ENCODE results near the gene MPPE1.
"Not testable (repeated sequence)": the region's sequence is repeated elsewhere in the genome, so short reads cannot be mapped to it uniquely, and the experiment has no call there.

Gene MPPE1

DNA sequence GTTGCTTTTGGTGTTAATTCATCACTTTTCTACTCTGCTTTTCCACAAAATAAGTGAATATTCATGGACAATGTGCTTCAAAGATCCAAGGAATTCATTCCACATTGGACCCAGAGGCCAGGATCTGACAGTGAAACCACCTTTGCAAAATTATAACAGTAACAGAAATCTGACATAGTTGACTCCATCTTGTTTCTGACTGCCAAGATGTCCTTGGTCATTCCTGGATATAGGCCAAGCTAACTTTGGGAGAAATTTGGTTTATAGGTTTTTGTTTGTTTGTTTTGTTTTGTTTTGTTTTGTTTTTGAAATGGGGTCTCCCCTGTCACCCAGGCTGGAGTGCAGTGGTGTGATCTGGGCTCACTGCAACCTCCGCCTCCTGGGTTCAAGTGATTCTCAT lies 10.3 kb downstream of the MPPE1 start:
- Histone ChIP-seq H3K9me3 (ENCODE audit: control insufficient read depth, insufficient read depth, low read depth, low read length) (no peaks in the 10 kb centered on the region), H3K27ac (ENCODE audit: low read depth, low read length) (no peak overlapping the region), H3K9ac (ENCODE audit: low read length) (no peak overlapping the region), H3K27me3 (ENCODE audit: control insufficient read depth, insufficient read depth, low read length) (no peaks in the 10 kb centered on the region), H3K4me1 (ENCODE audit: control insufficient read depth, insufficient read depth, low read length) (peaks cover 9% of the 10 kb centered on the region), H3K36me3 (ENCODE audit: control insufficient read depth, insufficient read depth, low read length) (peaks cover 5% of the 10 kb centered on the region), H3K4me3 (ENCODE audit: low read depth, low read length) (no peak overlapping the region)

DNA sequence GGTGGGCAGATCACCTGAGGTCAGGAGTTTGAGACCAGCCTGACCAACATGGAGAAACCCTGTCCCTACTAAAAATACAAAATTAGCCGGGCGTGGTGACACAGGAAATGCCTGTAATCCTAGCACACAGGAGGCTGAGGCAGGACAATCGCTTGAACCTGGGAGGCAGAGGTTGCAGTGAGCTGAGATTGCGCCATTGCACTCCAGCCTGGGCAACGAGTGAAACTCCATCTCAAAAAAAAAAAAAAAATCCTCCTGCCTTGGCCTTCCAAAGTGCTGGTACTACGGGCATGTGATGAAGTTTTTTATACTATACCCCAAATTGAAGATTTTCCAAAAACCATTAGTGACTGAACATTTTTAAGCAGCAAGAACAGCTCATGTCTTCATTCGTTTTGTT lies 15.7 kb downstream of the MPPE1 start:
- not testable (repeated sequence) for H3K27me3 ChIP-seq (ENCODE audit: control insufficient read depth, insufficient read depth, low read length); H3K4me3 ChIP-seq (ENCODE audit: low read depth, low read length); H3K9me3 ChIP-seq (ENCODE audit: control insufficient read depth, insufficient read depth, low read depth, low read length); H3K9ac ChIP-seq (ENCODE audit: low read length); H3K4me1 ChIP-seq (ENCODE audit: control insufficient read depth, insufficient read depth, low read length); H3K27ac ChIP-seq (ENCODE audit: low read depth, low read length)
- peaks cover 30% of the 10 kb centered on the region for H3K36me3 ChIP-seq (ENCODE audit: control insufficient read depth, insufficient read depth, low read length)

DNA sequence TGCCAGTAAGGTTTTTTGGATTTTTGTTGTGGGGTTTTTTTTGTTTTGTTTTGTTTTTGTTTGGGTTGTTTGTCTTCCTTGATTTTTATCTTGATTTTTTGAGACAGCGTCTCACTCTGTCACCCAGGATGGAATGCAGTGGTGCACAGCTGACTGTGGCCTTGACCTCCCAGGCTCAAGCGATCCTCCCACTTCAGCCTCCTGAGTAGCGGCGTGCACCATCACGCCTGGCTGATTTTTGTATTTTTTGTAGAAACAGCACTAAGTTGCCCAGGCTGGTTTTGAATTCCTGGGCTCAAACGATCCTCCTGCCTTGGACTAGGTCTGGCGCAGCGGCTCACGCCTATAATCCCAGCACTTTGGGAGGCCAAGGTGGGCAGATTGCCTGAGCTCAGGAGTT lies 16.4 kb downstream of the MPPE1 start:
- H3K27ac ChIP-seq (ENCODE audit: low read depth, low read length) = no peak overlapping the region
- no peaks in the 10 kb centered on the region for H3K27me3 ChIP-seq (ENCODE audit: control insufficient read depth, insufficient read depth, low read length)
- no peak overlapping the region for H3K9ac ChIP-seq (ENCODE audit: low read length)
- peaks cover 29% of the 10 kb centered on the region for H3K36me3 ChIP-seq (ENCODE audit: control insufficient read depth, insufficient read depth, low read length)
- H3K9me3 ChIP-seq (ENCODE audit: control insufficient read depth, insufficient read depth, low read depth, low read length) = no peaks in the 10 kb centered on the region
- H3K4me1 ChIP-seq (ENCODE audit: control insufficient read depth, insufficient read depth, low read length) = no peaks in the 10 kb centered on the region
- H3K4me3 ChIP-seq (ENCODE audit: low read depth, low read length) = no peak overlapping the region

DNA sequence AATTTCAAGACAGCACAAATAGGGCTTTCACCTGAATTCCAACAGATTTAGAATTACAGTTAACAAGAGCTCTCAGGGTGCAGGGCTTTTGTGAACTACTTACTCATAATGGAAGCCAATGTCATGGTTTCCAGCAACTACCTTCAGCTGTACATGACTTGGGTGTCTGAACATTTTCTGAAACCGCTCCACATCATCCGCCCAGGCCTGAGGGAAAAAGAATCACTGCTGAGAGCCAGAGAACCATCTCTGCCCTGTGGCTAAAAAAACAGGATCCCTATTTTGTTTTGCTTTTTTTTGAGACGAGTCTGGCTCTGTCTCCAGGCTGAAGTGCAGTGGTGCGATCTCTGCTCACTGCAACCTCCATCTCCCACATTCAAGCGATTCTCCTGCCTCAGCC lies 18.8 kb downstream of the MPPE1 start:
- Histone ChIP-seq H3K27me3 (ENCODE audit: control insufficient read depth, insufficient read depth, low read length) (no peaks in the 10 kb centered on the region), H3K4me1 (ENCODE audit: control insufficient read depth, insufficient read depth, low read length) (no peaks in the 10 kb centered on the region), H3K9me3 (ENCODE audit: control insufficient read depth, insufficient read depth, low read depth, low read length) (no peaks in the 10 kb centered on the region), H3K27ac (ENCODE audit: low read depth, low read length) (no peak overlapping the region), H3K9ac (ENCODE audit: low read length) (no peak overlapping the region), H3K36me3 (ENCODE audit: control insufficient read depth, insufficient read depth, low read length) (peaks cover 44% of the 10 kb centered on the region), H3K4me3 (ENCODE audit: low read depth, low read length) (no peak overlapping the region)

DNA sequence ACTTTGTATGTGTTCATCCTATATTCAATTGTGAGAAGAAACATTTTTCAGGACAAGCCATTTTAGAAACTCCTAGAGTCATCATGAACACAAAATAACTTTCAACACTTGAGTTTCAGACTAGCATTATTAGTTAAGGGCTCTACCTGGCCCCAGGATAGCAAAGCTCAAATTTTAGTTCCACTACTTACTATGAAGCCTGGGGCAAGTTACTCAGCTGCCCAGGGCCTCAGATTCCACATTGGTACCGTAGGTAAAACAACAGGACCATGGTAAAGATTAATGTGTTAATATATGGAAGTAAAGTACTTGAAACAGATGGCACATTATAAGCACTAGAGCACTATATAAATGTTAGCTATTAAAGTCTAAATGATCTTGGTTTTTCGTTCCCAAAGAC lies 19.4 kb downstream of the MPPE1 start:
- Histone ChIP-seq H3K4me1 (ENCODE audit: control insufficient read depth, insufficient read depth, low read length) (no peaks in the 10 kb centered on the region), H3K36me3 (ENCODE audit: control insufficient read depth, insufficient read depth, low read length) (peaks cover 48% of the 10 kb centered on the region), H3K9ac (ENCODE audit: low read length) (no peak overlapping the region), H3K27ac (ENCODE audit: low read depth, low read length) (no peak overlapping the region), H3K27me3 (ENCODE audit: control insufficient read depth, insufficient read depth, low read length) (no peaks in the 10 kb centered on the region), H3K9me3 (ENCODE audit: control insufficient read depth, insufficient read depth, low read depth, low read length) (no peaks in the 10 kb centered on the region), H3K4me3 (ENCODE audit: low read depth, low read length) (no peak overlapping the region)

DNA sequence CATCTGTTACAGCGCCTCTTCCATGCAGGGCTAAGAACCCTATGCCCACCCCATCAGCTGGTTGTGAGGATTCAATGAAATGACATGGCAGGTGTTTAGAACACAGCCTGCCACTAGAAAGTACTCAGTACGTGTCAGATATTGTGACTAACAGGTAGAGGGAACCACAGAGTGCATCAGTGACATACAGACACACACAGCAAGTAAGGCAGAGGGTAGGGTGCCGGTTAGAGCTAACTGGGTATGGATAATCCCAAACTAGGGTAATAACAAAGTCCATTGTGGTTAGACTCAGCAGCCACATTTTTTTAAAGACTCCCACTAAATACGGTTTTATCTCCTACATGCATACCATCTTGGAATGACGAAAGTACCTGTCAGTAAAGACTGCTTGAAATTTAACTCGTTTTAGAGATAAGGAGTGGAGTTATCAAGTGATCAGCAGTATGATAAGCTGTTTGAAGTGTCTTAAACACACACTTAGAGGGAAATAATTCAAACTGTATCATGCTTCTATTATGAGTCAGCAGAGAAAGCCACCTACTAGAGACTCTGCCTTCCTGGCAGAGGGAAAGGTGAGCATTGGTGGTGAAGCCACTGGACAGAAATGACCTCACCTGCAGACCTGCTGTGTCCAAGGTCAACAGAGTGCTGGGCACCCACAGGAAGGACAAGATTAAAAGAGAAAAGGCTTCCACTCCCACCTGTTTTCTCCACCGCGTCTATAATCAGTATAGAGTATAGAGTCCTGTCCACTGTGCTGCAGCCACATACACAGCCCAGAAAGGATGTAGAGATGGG lies 20.6 kb downstream of the MPPE1 start:
- H3K9ac ChIP-seq (ENCODE audit: low read length) = no peak overlapping the region
- H3K27ac ChIP-seq (ENCODE audit: low read depth, low read length) = no peak overlapping the region
- H3K9me3 ChIP-seq (ENCODE audit: control insufficient read depth, insufficient read depth, low read depth, low read length) = no peaks in the 10 kb centered on the region
- H3K4me1 ChIP-seq (ENCODE audit: control insufficient read depth, insufficient read depth, low read length) = no peaks in the 10 kb centered on the region
- H3K36me3 ChIP-seq (ENCODE audit: control insufficient read depth, insufficient read depth, low read length) = peaks cover 51% of the 10 kb centered on the region
- H3K4me3 ChIP-seq (ENCODE audit: low read depth, low read length) = no peak overlapping the region
- no peaks in the 10 kb centered on the region for H3K27me3 ChIP-seq (ENCODE audit: control insufficient read depth, insufficient read depth, low read length)

DNA sequence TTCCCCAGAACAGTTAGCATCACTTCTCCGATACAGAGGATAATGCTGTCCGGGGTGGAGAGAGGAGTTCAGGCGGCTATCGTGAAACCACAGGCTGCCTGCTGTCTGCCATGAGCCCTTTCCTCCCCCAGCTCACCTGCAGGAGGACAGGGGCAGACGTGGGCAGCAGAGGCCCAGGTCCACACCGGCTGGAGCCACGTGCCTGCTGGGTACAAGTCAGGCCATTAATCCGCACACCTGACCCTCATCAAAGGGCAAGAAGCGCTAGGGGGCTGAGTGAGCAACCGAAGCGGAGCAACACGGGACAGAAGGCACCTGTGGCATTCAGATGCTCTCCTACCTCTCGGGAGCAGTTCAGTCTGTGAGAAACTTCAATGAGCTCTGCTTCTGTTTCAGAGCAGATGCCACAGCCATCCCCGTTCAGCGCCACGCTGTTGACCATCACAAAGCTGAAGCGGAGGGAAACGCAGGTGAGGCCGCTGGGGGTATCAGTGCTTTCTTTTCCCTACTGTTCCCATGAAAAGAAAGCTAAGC lies 21.5 kb downstream of the MPPE1 start:
- Histone ChIP-seq H3K27me3 (ENCODE audit: control insufficient read depth, insufficient read depth, low read length) (no peaks in the 10 kb centered on the region), H3K4me1 (ENCODE audit: control insufficient read depth, insufficient read depth, low read length) (no peaks in the 10 kb centered on the region), H3K9ac (ENCODE audit: low read length) (no peak overlapping the region), H3K9me3 (ENCODE audit: control insufficient read depth, insufficient read depth, low read depth, low read length) (no peaks in the 10 kb centered on the region), H3K4me3 (ENCODE audit: low read depth, low read length) (no peak overlapping the region), H3K36me3 (ENCODE audit: control insufficient read depth, insufficient read depth, low read length) (peaks cover 55% of the 10 kb centered on the region), H3K27ac (ENCODE audit: low read depth, low read length) (no peak overlapping the region)

DNA sequence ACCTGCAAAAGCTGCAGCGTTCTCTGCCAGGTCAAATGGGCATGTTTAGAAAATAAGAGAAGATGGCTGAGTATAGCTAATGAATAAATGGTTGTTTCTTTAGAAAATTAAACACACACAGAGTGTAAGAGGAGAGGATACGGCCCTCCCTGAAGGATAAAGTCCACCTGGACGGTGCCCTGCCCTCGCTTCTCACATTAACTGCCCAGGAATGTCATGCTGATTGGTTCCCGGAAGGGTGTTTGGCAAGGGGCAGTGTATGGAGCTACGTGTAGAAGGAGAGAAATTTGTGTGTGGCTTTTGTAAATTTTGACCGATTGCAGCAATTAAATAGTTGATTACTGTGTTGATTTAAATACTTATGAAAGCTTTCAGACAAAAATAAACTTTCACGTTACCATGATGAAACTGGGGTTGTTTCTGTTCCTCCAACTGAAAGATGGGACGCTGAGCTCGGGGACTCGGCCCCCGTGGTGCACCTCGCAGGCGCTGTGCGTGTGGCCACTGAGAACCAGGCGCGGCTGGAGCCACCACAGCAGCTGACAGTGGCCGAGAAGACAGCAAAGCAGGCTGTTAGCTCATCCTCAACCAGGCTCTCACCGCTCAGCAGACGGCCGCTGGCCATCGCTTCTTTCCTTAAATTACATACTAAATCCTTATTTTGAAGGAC lies 22.7 kb downstream of the MPPE1 start:
- Histone ChIP-seq H3K9ac (ENCODE audit: low read length) (no peak overlapping the region), H3K4me1 (ENCODE audit: control insufficient read depth, insufficient read depth, low read length) (no peaks in the 10 kb centered on the region), H3K27me3 (ENCODE audit: control insufficient read depth, insufficient read depth, low read length) (no peaks in the 10 kb centered on the region), H3K27ac (ENCODE audit: low read depth, low read length) (no peak overlapping the region), H3K9me3 (ENCODE audit: control insufficient read depth, insufficient read depth, low read depth, low read length) (no peaks in the 10 kb centered on the region), H3K4me3 (ENCODE audit: low read depth, low read length) (no peak overlapping the region), H3K36me3 (ENCODE audit: control insufficient read depth, insufficient read depth, low read length) (peaks cover 62% of the 10 kb centered on the region)

DNA sequence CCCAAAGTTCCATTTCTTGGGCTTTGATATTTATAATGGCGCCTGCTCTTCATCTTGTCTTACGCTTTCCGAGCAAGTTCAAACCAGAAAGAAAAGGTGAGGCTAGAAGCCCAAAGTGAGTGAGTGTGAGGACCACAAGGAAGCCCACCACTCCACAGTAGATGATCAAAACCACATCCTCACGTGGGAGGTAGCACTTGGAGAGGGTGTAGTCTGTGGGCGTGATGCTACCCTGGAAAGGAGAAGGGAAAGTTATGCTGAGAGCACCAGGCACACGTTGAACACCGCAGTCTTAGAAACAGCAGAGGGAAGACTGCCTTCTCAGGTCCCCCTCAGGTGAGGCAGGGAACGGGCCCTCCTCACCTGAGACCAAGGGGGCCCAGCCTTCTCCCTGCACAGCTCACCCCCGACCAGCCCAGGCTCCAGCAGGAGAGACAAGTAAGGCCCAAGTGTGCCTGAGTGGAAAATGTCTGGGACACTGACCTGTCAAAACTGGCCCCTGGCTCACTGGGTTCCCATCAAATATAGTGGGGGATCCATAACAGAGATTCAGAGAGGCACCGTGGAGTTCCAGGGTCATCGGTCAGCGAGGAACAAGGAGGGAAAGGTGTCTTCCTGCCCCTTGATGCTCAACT lies 23.6 kb downstream of the MPPE1 start:
- H3K4me1 ChIP-seq (ENCODE audit: control insufficient read depth, insufficient read depth, low read length) = no peaks in the 10 kb centered on the region
- no peak overlapping the region for H3K9ac ChIP-seq (ENCODE audit: low read length)
- H3K27ac ChIP-seq (ENCODE audit: low read depth, low read length) = no peak overlapping the region
- H3K36me3 ChIP-seq (ENCODE audit: control insufficient read depth, insufficient read depth, low read length) = peaks cover 60% of the 10 kb centered on the region
- H3K27me3 ChIP-seq (ENCODE audit: control insufficient read depth, insufficient read depth, low read length) = no peaks in the 10 kb centered on the region
- no peaks in the 10 kb centered on the region for H3K9me3 ChIP-seq (ENCODE audit: control insufficient read depth, insufficient read depth, low read depth, low read length)
- H3K4me3 ChIP-seq (ENCODE audit: low read depth, low read length) = no peak overlapping the region

DNA sequence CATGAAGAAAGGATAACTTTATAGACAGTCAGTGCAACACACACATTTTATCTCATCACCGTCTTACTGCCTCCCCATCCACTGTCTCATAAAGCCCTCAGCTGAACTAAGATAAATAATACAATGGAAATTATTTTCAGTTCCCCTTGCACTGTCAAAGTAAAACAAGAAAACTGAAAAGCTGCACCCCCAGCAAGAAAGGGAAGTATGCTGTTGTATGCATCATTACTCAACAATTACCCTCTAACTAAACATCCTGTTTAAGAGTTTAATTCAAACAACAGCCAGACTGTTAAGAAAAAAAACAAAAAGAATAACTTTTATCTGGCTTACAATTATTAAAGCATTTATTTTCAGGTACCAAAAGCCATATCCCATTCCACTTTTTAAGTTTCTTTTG lies 25.0 kb downstream of the MPPE1 start:
- peaks cover under 1% of the 10 kb centered on the region; the same call in 1 of the 2 replicates for H3K4me1 ChIP-seq (ENCODE audit: control insufficient read depth, insufficient read depth, low read length)
- H3K27ac ChIP-seq (ENCODE audit: low read depth, low read length) = no peak overlapping the region
- no peaks in the 10 kb centered on the region for H3K27me3 ChIP-seq (ENCODE audit: control insufficient read depth, insufficient read depth, low read length)
- no peak overlapping the region for H3K4me3 ChIP-seq (ENCODE audit: low read depth, low read length)
- no peak overlapping the region for H3K9ac ChIP-seq (ENCODE audit: low read length)
- peaks cover 52% of the 10 kb centered on the region for H3K36me3 ChIP-seq (ENCODE audit: control insufficient read depth, insufficient read depth, low read length)
- no peaks in the 10 kb centered on the region for H3K9me3 ChIP-seq (ENCODE audit: control insufficient read depth, insufficient read depth, low read depth, low read length)

DNA sequence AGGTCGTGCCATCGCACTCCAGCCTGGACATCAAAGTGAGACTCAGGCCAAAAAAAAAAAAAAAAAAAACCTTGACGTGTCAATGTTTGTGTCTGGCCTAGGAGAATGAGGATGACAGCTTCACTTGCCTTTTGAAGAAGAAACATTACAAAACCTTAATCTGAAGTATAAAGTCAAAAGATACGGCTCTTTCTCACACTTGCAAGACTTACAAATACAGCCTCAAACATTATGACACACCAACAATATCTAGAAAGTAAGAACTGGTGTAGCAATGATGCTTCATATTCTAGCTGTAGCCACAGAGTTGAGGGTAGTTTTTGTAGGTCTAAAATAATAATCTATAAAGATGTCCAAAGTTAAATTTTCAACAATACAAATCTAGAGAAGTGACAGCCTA lies 25.5 kb downstream of the MPPE1 start:
- H3K9me3 ChIP-seq (ENCODE audit: control insufficient read depth, insufficient read depth, low read depth, low read length) = no peaks in the 10 kb centered on the region

More for the DNA sequence above, 25.5 kb downstream of the MPPE1 start:
- H3K27ac ChIP-seq (ENCODE audit: low read depth, low read length) = no peak overlapping the region
- peaks cover 47% of the 10 kb centered on the region for H3K36me3 ChIP-seq (ENCODE audit: control insufficient read depth, insufficient read depth, low read length)
- H3K27me3 ChIP-seq (ENCODE audit: control insufficient read depth, insufficient read depth, low read length) = no peaks in the 10 kb centered on the region
- H3K4me3 ChIP-seq (ENCODE audit: low read depth, low read length) = no peak overlapping the region
- H3K9ac ChIP-seq (ENCODE audit: low read length) = no peak overlapping the region
- H3K4me1 ChIP-seq (ENCODE audit: control insufficient read depth, insufficient read depth, low read length) = peaks cover 6% of the 10 kb centered on the region; the same call in 1 of the 2 replicates
